ENCODE data around the gene PRUNE2.
A peak's percentile ranks its signal among the peaks of the same experiment; 100 is the strongest.
"Not testable (repeated sequence)": the region's sequence is repeated elsewhere in the genome, so short reads cannot be mapped to it uniquely, and the experiment has no call there.

The PRUNE2 gene

DNA sequence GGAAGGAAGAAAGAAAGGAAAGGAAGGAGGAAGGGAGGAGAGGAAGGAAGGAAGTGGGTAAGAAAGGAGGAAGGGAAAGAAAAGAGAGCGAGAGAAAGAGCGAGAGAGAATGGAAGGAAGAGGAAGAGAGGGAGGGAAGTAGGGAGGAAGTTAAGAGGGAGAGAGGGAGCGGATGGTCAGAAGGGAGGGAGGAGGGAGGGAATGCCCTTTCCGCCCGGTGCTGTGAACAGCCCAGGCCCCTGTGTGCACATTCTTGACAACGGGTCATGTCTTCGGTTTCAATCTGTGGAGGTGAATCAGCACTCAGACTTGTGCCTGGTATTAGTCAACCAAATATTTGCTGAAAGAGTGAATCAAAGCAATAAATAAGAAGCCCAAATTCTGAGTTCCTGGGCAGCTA, 39.2 kb downstream of the PRUNE2 start:
- no peak for DNase-seq

DNA sequence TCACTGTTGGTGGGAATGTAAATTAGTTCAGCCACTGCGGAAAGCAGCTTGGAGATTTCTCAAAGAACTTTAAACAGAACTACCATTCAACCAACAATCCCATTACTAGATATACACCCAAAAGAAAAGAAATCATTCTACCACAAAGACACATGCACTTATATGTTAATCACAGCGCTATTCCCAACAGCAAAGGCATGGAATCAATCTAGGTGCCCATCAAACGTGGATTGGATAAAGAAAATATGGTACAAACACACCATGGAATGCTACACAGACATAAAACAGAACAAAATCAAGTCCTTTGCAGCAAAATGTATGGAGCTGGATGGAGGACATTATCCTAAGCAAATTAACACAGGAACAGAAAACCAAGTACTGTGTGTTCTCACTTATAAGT, 42.1 kb downstream of the PRUNE2 start:
- DNase-seq = no peak

DNA sequence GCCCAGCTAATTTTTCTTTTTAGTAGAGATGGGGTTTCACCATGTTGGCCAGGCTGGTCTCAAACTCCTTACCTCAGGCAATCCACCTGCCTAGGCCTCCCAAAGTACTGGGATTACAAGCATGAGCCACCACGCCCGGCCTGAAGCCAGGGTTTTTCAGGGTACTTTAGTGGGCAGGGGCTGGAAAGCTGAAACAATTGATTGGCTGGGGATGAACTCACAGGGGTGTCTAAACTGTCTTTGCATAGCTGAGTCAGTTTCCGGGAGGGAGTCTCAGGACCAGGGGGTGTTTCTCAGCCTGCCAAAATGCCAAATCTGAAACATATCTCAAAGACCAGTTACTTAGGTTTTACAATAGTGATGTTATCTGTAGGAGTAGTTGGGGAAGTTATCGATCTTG, 46.1 kb downstream of the PRUNE2 start:
- DNase-seq = no peak

DNA sequence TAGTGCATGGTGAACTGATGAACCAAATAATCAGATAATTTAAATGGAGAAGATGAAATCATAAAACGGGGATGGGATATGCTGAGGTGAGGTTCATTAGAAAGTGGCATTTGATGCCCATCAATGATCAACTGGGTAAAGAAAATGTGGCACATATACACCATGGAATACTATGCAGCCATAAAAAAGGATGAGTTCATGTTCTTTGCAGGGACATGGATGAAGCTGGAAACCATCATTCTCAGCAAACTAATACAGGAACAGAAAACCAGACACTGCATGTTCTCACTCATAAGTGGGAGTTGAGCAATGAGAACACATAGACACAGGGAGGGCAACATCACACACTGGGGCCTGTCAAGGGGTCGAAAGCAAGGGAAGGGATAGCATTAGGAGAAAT, 47.7 kb downstream of the PRUNE2 start:
- DNase-seq = not testable (repeated sequence)

DNA sequence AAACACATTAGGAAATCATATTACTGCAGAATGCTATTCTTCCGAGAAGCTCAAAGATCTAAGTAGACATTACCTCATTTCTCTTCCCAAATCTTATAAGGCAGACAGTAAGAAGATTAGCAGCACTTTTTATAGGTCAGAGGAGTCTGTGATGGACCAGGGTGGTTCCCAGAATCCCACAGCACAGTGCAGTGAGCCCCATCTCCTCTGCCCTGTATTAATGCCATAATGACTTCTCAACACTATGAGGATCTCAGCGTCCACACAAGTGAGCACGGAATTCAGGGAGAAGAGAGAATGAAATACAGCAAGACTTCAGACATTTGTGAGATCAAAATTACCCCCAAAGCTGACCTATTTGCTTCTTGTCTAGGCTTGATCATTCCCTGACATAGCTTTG, 49.9 kb downstream of the PRUNE2 start:
- DNase-seq = no peak

DNA sequence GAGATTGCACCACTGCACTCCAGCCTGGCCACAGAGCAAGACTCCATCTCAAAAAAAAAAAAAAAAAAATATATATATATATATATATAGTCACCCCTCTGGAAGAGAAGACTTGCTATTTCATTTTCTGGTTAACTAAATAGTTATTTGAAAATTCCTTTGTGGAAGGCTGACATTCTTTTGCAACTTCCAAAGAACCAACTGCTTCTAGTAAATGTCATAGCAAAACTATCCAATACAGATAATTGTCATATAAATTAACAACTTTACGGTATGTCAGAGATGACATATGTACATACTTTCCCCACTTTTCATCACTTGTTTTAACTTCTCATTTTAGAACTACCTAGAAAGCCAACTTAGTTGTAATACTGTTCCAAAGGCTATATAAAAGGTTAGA, 50.9 kb downstream of the PRUNE2 start:
- DNase-seq = no peak

DNA sequence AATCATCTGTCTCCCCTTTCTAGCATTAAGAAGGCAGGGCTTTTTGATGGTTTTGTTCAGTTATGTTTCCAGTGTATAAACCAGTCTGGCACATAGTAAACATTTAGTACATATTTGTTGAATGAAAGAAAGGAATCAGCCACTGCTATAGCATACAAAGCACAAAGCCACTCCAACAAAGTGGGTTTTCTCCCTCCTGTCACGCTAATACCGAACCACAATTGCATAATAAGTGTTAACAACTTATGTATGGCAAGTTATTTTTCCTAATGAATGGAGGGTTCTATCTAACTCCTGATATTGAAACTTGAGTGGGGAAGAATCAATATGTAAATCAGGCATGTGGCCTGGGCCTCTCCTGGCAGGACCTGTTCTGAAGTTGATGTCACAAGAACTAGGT, 53.9 kb downstream of the PRUNE2 start:
- no peak for DNase-seq

DNA sequence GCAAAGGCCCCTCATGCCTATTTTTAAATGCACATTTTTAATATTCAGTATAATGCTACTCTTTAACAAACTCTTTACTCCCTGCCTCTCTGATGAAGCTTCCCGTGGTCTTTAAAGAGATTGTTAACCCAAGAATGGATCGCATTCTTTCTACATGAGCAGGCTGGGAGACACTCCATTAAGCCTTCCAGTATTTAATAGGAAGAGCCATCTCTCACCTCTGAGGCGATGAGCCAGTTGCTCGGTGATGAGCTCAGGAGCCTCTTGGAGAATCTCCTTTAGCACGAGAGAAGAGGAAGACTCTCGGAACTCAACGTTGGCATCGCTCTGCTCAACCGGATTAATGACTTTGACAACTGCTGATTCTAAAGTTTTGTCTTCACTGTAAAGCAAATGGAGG, 59.6 kb downstream of the PRUNE2 start:
- DNase-seq = no peak

DNA sequence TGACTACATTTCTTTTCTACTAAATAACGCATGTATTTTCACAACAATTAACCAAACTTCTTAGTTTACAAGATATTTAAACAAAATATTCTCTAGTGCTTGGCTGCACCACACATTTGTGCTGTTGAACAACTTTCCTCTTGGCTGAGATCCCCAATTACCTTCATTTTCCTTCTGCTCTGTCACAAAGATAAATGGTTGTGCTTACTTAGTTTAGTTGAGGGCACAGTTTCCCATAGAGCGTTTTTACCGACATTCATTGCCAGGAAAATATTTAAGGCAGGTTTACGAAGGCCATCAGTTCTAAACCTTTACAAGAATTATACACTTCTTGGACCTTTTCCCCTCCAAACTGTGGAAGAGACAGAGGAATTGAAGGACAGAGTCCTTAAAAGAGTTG, 60.7 kb downstream of the PRUNE2 start:
- DNase-seq = no peak

DNA sequence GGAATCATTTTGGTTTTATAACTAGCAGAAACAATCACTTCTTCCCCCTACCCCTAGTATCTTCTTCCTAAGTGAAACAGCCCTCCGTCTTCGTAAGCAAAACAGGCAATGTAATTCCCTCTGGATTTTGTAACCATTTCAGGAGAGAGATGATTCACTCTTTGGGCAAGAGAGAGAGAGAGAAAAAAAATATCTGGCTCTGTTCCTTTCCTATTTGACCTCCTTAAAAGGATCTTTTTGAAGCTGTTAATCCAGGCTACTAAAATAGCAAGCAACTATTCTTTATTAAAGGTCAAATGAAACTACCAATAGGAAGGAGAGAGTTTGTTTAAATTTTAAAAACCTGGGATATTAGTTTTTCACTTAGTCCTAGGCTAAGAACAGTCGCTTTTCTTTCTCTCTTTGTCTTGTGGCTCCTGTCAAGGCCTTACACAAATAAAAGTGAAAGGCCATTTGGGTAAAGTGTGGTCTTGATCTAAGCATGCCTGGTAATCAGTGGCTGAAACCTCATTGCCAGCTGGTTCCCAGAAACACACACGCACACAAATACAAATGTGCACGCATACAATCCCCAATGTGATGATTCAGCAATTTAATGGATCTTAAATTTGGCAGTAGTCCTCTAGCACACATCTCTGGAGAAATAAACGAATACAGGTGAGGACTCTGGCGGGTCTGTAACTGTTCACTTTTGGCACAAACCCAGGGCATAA, 70.2 kb downstream of the PRUNE2 start:
- DNase-seq = no peak

DNA sequence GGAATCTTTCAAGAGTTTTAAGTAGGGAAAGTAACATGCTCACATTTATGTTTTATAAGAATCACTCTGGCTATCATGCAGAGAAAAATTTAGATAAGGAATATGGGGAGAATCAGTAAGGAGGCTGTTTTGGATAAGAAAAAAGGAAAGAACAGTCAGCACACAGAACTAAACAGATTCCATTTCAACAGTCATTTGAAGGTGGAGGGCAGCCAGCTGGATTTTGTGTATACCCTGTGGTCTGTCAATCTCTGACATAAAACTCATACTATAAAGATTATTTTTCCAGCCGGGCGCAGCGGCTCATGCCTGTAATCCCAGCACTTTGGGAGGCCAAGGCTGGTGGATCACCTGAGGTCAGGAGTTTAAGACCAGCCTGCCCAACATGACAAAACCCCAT, 77.5 kb downstream of the PRUNE2 start:
- no peak for DNase-seq

DNA sequence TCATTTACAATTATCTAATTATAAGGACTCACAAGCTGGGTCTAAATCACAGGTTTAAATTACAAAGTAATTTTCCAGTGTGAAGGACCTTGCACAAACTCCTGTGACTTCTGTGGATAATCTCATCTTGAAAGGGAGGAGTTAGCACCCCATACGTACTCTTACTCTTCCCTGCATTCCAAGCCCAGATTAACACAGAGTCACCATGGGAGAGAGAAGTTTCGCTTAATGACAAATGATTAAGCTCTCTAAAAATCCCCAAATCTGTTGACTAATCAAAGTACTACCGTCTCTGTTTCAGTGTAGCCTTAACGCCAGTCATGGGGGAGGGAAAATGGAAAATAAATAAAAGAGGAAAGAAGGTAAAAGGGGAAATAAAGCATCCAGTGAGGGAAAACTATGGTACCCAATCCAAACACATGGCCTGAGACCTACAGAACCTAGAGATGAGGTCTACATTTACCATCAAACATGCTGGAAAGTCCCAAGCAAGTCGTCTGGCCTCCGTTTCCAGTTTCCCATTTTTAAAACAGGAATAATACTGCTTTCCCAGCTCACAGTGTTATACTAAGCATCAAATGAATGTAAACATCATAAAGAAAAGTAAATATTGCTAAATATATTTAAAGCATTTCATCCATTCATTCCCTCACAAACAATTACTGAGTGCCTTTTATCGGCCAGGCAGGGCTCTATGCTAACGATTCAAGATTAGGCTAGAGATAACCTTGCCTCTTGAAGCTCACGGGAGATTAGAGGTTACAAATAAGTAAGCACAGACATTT, 78.4 kb downstream of the PRUNE2 start:
- DNase-seq = no peak

DNA sequence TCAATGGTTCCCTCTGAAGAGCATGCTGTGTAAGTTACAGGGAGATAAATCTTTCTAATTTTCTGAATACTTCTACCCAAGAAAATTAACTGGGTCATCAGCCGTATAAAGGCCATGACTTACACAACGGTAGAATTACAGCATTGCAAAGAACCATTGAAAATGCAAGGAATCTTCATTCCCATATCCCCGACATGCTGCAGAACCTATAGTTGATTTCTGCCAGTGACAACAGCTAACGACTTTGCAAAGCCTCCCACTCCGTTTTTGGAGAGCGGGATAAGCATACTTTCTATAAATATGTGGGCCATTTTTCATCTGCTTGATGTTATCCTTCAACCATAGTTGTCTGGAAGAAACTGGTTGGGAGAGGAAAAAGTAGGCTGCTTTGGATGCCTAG, 85.5 kb downstream of the PRUNE2 start:
- no peak for DNase-seq

DNA sequence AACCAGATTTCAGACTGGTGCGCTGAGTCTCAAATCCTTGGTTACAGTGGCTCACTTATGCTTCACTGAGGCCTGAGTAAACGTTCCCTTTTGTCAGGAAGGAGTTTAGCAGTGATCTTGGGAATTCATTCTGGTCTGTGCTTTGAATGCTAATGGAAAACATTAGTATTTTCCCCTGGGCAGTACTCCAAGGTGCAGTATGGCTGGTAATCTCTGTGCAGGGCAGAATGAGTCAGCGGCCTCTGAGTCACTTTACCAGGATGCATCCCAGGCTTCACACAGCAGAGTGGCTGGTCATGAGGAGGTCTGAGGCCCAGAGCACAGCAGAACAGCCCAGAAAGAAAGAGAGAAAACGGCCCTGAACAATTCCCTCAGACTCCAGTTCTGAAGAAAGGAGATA, 87.6 kb downstream of the PRUNE2 start:
- no peak for DNase-seq

DNA sequence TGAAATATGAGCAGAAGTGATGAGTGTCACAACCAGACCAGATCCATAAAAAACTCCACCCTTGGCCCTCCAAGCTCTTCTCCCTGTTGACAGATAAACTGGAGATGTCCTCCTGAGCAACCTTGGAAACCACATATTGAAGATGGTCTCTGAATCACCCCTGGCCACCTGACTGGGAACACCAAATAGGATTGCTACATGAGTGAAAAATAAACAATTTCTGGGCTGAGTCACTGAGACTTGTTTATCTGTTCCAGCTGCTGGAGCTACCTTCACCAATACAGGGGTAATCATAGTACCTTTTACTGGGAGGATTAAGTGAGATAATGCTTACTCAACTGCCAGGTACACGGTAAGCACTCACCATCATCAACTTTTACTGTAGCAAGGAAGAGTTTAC, 88.4 kb downstream of the PRUNE2 start:
- no peak for DNase-seq

DNA sequence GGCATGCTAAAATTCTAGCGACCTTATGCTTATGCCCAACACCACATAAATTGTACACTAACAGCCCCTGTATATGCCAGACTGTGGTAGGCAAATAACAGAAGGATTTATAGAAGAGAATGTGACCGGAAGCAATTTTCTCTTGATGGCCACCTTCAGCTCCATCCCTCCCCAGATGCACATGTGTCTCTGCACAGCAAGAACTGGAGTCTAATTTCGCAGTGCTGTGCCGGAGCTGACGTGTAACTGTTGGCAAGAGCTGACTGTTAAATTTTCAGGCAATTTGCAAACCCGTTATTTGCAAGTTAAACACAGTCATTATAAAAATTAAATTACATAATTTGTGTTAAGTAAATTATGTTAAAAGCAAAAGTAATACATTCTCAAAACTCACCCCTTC, 93.3 kb downstream of the PRUNE2 start:
- DNase-seq = peak; percentile 91

DNA sequence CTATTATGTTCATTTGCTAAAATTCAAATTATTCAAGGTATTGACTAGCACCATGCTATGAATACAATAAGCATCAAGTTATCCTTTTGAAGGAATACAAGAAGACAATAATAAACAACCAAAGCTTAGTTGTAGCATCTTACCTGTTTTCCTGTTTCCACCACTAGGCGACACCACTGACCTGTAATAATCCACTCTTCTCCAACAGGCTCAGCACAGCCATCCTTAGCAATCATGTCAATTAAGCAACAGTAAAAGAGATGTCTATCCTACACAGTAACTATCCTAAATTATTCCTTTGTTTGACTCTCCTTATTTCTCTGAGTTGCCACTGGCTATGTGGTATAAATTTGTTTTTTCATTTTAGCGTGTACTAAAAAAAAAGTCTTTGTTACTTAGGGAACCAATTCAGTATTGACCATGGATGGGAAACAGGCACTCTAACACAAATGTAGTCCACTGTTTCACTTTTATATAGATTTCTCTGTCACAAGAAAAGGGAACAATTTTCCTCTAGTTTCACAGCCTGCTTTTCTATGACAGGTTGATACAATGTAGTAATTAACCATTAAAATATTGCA, 95.4 kb downstream of the PRUNE2 start:
- DNase-seq = peak; percentile 66

DNA sequence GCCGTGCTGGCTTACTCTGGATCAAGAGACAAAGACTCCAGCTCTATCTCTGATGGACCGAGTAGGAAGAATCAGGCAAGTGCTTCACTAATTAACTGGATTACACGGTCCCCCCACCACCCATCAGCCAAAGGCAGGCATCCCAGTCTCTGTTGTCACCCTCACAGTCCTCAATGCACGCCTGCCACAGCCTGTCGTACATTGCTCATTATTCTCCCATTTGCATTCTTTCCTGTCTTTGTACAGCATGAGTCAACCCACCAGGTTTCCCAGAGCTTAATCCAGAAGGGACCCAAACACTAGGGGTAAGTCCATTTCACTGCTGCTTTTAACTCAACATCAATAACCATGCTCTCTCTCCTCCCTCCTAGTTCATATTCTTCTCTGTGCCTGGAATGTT, 97.3 kb downstream of the PRUNE2 start:
- no peak for DNase-seq

DNA sequence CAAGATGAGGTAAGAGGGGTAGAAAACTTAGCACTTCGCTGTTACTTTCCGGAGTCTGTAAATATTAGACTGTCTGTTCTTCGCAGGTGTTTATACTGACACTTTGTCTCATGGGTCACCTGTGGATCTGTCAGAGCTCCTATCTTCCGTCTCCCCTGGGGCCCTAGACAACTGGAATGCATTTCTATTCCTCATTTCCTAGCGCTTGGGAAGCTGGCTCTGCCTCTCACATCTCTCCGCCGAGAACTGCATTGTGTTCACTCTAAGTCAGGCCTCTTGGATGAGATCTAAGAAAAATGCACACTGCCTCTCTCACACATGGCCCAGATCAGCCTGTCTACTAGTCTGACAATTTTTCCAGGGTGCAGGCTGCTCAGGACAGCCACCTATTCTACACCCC, 102.2 kb downstream of the PRUNE2 start:
- DNase-seq = no peak

DNA sequence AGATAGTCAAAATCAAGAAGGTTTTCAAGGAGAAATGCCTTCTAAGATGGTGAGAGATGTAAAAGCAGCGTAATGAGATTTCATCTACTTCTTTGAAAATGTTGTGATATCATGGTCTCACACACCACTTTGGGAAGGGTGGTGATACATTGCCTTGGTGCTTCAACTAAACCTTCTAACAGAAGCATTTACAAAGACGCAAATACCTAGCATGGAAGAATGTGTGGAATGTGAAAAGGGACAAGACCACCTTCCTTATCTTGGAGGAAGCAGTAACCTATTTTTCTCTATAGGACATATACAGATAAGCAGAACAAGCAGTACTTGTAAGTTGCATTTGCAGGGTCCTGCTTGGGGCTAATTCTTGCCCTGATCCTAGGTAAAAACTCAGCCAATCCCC, 102.8 kb downstream of the PRUNE2 start:
- DNase-seq = no peak

DNA sequence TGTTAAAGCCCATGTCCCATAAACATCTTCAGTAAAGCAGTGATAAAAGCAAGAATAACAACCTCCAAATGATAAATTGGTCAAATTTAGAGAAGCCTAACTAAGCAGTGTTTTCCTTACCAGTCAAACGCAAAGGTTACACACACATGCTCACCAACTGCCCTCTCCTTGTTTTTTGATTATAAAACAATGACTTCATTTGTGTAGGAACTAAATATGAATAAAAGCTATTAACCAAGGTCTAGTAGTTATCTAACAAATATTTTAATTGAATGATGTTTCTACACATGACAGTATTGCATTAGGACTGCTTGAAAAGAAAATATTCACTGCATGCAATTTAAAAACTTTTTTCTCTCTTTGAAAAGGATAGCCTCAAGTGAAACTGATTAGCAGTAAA, 105.0 kb downstream of the PRUNE2 start:
- DNase-seq = no peak

DNA sequence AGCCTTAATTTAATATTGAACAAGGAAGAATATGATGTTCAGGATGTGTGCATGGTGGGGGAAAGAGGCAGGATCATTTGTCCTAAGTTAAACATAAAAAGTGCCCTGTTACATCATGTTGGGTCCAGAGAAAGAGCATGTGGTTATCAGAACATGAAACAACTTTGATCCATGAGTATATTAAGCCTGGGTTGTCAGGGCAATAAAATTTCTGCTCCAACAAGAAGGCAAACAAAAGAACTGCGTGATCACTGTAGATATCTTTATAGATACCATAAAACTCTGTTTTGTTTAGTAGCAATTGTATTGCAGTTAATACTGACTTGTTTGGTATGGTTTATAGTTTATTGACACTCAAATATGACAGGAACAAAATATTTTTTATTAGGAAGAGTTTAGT, 106.4 kb downstream of the PRUNE2 start:
- DNase-seq = no peak

DNA sequence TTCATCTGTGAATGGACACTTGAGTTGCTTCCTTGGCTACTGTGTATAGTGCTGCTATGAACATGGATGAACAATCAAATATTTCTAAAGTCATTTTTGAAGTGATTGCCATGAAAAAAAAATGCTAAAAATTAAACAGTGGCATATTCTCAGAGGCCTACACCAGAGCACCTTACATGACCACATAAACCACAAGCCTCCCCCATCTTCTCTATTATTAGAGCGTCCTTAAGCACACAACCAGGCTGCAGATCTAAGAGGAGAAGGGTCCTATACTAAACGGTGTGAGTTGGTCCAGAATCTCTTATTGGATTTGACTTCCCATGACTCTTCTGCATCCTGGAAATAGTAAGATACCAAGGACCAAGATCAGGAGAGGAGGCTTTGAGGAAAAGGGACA, 107.4 kb downstream of the PRUNE2 start:
- DNase-seq = no peak

DNA sequence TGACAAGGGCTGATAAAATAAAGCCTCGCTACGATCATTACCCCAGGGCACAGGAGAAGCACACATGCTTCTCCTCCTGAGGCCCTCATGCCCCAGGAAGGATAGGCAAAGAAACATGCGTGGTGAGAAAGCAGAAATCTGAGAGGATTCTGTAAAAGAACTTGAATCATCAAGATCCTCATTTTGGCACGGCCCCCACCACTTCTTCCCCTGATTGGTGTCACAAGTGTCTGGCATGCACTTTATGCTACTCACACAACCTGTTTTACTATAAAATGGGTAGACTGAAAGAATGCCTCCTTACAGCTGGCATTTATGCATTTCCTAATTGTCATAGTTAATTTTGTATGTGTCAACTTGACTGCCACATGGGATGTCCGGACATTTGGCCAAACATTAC, 109.6 kb downstream of the PRUNE2 start:
- DNase-seq = no peak

Measured in NCI-H2081 treated with DMSO at 0.1 percent for 48 hours (cell line).